Adrenal gland (tissue), 12 donors: ENCODE data around the gene ERC2. TPM values are rescaled to one million over a fixed set of nuclear protein-coding genes. Genes with fewer than 3 reads are reported as not detected.
"Not testable (repeated sequence)": the region's sequence is repeated elsewhere in the genome, so short reads cannot be mapped to it uniquely, and the experiment has no call there.

Experiments
- DNase-seq, 7 donors: peaks; one replicate each; pipeline ENCODE4 v3.0.0-alpha.2; 2019 to 2020
- H3K27ac ChIP-seq, 5 donors: fragments of 200-600 bp; sonication (generic) in 4 of 5; 1 replicate in 3 of 5; 2 replicates in 2 of 5; pipeline versions ENCODE4 v1.5.1 to v1.8.0; 2016 to 2020; ENCODE audit warnings: mild to moderate bottlenecking in 1 of 5
- H3K27me3 ChIP-seq: fragments of 200-600 bp; 2 replicates; pipeline ENCODE4 v1.8.0; 2021
- H3K36me3 ChIP-seq, 2 donors: fragments of 200-600 bp; replicated peaks in 1 of 2; 1 replicate in 1 of 2; 2 replicates in 1 of 2; pipeline versions ENCODE4 v1.5.1 to v1.8.0; 2018 to 2022
- H3K4me1 ChIP-seq, 2 donors: fragments of 200-600 bp; replicated peaks in 1 of 2; 1 replicate in 1 of 2; 2 replicates in 1 of 2; pipeline versions ENCODE4 v1.5.1 to v1.8.0; 2018 to 2021
- H3K4me3 ChIP-seq, 4 donors: fragments of 200-600 bp; sonication (generic) in 3 of 4; one replicate each; pipeline ENCODE4 v1.5.1; 2016 to 2018
- H3K9me3 ChIP-seq, 3 donors: fragments of 200-600 bp; sonication (generic) in 1 of 3; replicated peaks in 1 of 3; 1 replicate in 2 of 3; 2 replicates in 1 of 3; pipeline versions ENCODE4 v1.5.1 to v1.8.0; 2016 to 2021
- POLR2A ChIP-seq, 2 donors: fragments of 450-650 bp; IDR thresholded peaks; one replicate each; pipeline ENCODE4 v1.6.1; 2017; ENCODE audit warnings: antibody characterized with exemption in 2 of 2, mild to moderate bottlenecking in 2 of 2, moderate library complexity in 1 of 2
- WGBS, 4 donors: extraction: QIAGEN DNeasy Blood & Tissue Kit in 2 of 4; methylation state at CpG; one replicate each; pipeline versions ENCODE4 v1.1.5 to v1.1.7; 2013 to 2017; 5-methylcytosine and 5-hydroxymethylcytosine counted together
- intact Hi-C, 2 donors: fragments of 100-400 bp; cut with DNase I; formaldehyde crosslinking; loops; one replicate each; pipeline versions ENCODE4 v1.14.1 to v1.15.0; 2022 to 2023
- polyA plus RNA-seq, 3 donors: library from polyadenylated mRNA; stranded (reverse); fragments of 200-250 nt in 2 of 3; fragments of 350-450 nt in 1 of 3; fragmentation: Illumina TruSeq in 1 of 3; extraction: RNeasy Lipid Tissue Mini Kit (QIAGEN cat#74804) in 1 of 3; gene quantifications; one replicate each; pipeline ENCODE4 v1.2.3, GENCODE V29; 2013 to 2014
- total RNA-seq, 9 donors: library from RNA; depleted of rRNA in 4 of 9; stranded (reverse); fragments of >200 nt in 4 of 9; fragments of 120-200 nt in 1 of 9; fragmentation: NEBNext Ultra II Directional in 1 of 9; extraction: Animal tissue kit (Norgen Biotek cat#: 25700) in 1 of 9; gene quantifications; one replicate each; pipeline versions ENCODE4 v1.1.0 to v1.2.4, GENCODE V29; 2013 to 2023
- TF ChIP-seq, protein P1 (sequence below), 6 experiments: fragments of 450-650 bp in 4 of 6; fragments of 200-600 bp in 2 of 6; sonication (generic) in 1 of 6; IDR thresholded peaks; 1 replicate in 5 of 6; 2 replicates in 1 of 6; pipeline versions ENCODE4 v1.5.1 to v1.8.0; 2016 to 2021; ENCODE audit warnings: antibody characterized with exemption in 6 of 6, mild to moderate bottlenecking in 2 of 6, moderate library complexity in 1 of 6
- donor health status: healthy with polysubstance abuse.
- donor health status: Bipolar disorder and iron deficiency.
- donor health status: DM: yes; HTN: yes; CAD: no.
- donor health status: DM: no; HTN: no; CAD: no.
- donor health status: DM: no; HTN: no; CAD: no.
- donor health status: DM: yes; HTN: yes; CAD: no.

ERC2 gene
- total and polyA plus RNA-seq, 12 donors: 0.47 to 5.8 (median 1.5) TPM

- Histone ChIP-seq H3K9me3 (no peaks in the 10 kb centered on the region), H3K27ac (no peak overlapping the region), H3K27me3 (peaks cover 9% of the 10 kb centered on the region), H3K36me3 (no peaks in the 10 kb centered on the region), H3K4me1 (peaks cover 0 to 11% of the 10 kb centered on the region in 2 donors), H3K4me3 (no peak overlapping the region)
- DNase-seq: no peak
- 85 to 91% (median 86%) methylated on average over 8 of the region's 8 CpGs for WGBS, 4 donors
- TF ChIP-seq, protein P1, sequence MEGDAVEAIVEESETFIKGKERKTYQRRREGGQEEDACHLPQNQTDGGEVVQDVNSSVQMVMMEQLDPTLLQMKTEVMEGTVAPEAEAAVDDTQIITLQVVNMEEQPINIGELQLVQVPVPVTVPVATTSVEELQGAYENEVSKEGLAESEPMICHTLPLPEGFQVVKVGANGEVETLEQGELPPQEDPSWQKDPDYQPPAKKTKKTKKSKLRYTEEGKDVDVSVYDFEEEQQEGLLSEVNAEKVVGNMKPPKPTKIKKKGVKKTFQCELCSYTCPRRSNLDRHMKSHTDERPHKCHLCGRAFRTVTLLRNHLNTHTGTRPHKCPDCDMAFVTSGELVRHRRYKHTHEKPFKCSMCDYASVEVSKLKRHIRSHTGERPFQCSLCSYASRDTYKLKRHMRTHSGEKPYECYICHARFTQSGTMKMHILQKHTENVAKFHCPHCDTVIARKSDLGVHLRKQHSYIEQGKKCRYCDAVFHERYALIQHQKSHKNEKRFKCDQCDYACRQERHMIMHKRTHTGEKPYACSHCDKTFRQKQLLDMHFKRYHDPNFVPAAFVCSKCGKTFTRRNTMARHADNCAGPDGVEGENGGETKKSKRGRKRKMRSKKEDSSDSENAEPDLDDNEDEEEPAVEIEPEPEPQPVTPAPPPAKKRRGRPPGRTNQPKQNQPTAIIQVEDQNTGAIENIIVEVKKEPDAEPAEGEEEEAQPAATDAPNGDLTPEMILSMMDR (IDR thresholded peaks at IDR 0.05): no peak
- TF ChIP-seq POLR2A (IDR thresholded peaks at IDR 0.05): no peak
- intact Hi-C loops: no loop called here
Observed at GRCh38 chr3:55508335-55508734, 959.9 kb downstream of the ERC2 start.

DNA sequence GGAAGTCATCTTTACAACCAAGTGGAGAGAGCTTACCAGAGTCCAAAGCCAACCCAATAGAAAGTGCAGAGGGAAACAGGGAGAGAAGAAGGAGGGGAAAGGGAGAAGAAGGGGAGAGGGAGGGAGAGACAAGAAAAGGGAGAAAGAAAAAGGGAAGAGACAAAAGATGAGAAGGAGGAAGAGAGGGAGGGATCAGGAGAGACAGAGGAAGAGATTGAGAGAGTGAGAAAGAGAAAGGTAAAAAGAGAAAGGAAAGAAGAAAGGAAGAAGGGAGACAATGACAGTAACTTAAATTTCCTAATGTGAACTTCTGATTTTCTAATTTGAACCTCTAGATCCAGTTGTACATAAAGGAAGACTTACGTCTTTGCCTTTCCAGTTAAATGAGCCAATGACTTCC is 960.5 kb downstream of the ERC2 start:
- no peak for DNase-seq
- H3K9me3 ChIP-seq: no peaks in the 10 kb centered on the region
- H3K36me3 ChIP-seq: no peaks in the 10 kb centered on the region
- no peak overlapping the region for H3K4me3 ChIP-seq
- WGBS, 4 donors: 83 to 93% (median 88%) methylated on average over 1 of the region's 1 CpG
- TF ChIP-seq, protein P1 (IDR thresholded peaks at IDR 0.05): no peak
- TF ChIP-seq POLR2A (IDR thresholded peaks at IDR 0.05): no peak
- intact Hi-C loops: no loop called here
- peaks cover 0 to 10% of the 10 kb centered on the region in 2 donors for H3K4me1 ChIP-seq
- H3K27me3 ChIP-seq: peaks cover 9% of the 10 kb centered on the region
- no peak overlapping the region for H3K27ac ChIP-seq

DNA sequence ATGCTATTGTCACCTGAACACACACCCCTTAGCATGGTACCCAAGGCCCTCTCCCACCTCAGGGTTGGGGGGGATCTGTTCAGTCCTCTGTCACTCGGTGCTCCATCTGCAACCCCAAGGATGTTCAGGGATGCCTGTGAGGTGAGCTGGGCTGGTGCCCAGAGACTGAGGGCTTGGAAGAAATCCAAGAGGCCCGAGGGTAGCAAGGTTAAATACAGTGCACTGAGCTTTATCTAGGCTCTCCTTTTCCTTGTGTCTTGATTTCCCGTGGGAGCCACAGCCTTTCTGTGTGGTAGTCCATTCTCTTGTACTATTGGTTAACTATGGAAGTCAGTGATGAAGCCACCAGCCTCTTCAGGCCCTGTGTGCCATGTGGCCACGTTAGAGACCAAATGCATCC is 962.5 kb downstream of the ERC2 start:
- Histone ChIP-seq H3K27me3 (peaks cover 9% of the 10 kb centered on the region), H3K4me1 (no peaks in the 10 kb centered on the region), H3K27ac (no peak overlapping the region), H3K36me3 (no peaks in the 10 kb centered on the region), H3K4me3 (no peak overlapping the region), H3K9me3 (no peaks in the 10 kb centered on the region)
- intact Hi-C loops: no loop called here
- DNase-seq: no peak
- WGBS, 4 donors: 47 to 60% (median 55%) methylated on average over 4 of the region's 4 CpGs
- TF ChIP-seq, protein P1 (IDR thresholded peaks at IDR 0.05): no peak
- TF ChIP-seq POLR2A (IDR thresholded peaks at IDR 0.05): no peak

DNA sequence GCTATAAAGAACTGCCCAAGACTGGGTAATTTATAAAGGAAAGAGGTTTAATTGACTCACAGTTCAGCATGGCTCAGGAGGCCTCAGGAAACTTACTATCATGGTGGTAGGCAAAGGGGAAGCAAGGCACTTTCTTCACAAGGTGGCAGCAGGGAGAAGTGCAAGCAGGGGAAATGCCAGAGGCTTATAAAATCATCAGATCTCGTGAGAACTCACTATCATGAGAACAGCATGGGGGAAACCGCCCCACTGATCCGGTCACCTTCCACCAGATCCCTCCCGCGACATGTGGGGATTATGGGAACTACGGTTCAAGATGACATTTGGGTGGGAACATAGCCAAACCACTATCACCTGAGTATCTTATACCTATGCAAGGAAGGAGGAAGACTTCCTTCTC is 963.2 kb downstream of the ERC2 start:
- 67 to 68% (median 68%) methylated on average over 6 of the region's 6 CpGs for WGBS, 4 donors
- H3K4me3 ChIP-seq, H3K36me3 ChIP-seq, H3K27me3 ChIP-seq, H3K4me1 ChIP-seq, intact Hi-C loops, H3K9me3 ChIP-seq, H3K27ac ChIP-seq: not testable (repeated sequence)
- peak in 1 of 7 donors; percentile 27 for DNase-seq
- TF ChIP-seq, protein P1 (IDR thresholded peaks at IDR 0.05): peak in 2 of 6 experiments; percentile 15 to 33
